GM23338 (cell line): ENCODE results near the gene GLDC. TPM values are rescaled to one million over a fixed set of nuclear protein-coding genes. Genes with fewer than 3 reads are reported as not detected.

Source experiments
- ATAC-seq: fragments of 200-7000 bp; cut with Tn5 transposase; 3 replicates; pipeline ENCODE4 v1.9.1; 2020
- DNase-seq: peaks from one replicate; pipeline ENCODE4 v3.0.0-alpha.2; 2015; ENCODE audit warnings: low spot score
- H2AFZ ChIP-seq: fragments of 200-600 bp; sonication (generic); 2 replicates; pipeline ENCODE4 v1.8.0; 2016; ENCODE audit warnings: antibody characterized with exemption, mild to moderate bottlenecking, moderate library complexity
- H3F3A ChIP-seq: fragments of 200-600 bp; sonication (generic); replicated peaks from 2 replicates; pipeline ENCODE4 v1.8.0; 2017; ENCODE audit warnings: antibody characterized with exemption, mixed run types, low read depth
- H3K27ac ChIP-seq: fragments of 200-600 bp; sonication (generic); 2 replicates; pipeline ENCODE4 v1.6.1; 2016; ENCODE audit warnings: low read depth
- H3K27me3 ChIP-seq: fragments of 200-600 bp; sonication (generic); 2 replicates; pipeline ENCODE4 v1.8.0; 2016; ENCODE audit warnings: mild to moderate bottlenecking, mixed run types, moderate library complexity; ENCODE audit not compliant: insufficient read depth
- H3K36me3 ChIP-seq: fragments of 200-600 bp; sonication (generic); 2 replicates; pipeline ENCODE4 v1.8.0; 2016; ENCODE audit warnings: mild to moderate bottlenecking; ENCODE audit not compliant: insufficient read depth
- H3K4me1 ChIP-seq: fragments of 200-600 bp; sonication (generic); 2 replicates; pipeline ENCODE4 v1.8.0; 2016; ENCODE audit warnings: mild to moderate bottlenecking, moderate library complexity; ENCODE audit not compliant: insufficient read depth
- H3K4me2 ChIP-seq: fragments of 200-600 bp; sonication (generic); 2 replicates; pipeline ENCODE4 v1.7.1; 2017; ENCODE audit warnings: mixed run types
- H3K4me3 ChIP-seq: fragments of 200-600 bp; sonication (generic); 2 replicates; pipeline ENCODE4 v1.6.1; 2016; ENCODE audit warnings: mixed run types
- H3K79me2 ChIP-seq: fragments of 200-600 bp; sonication (generic); replicated peaks from 2 replicates; pipeline ENCODE4 v1.8.0; 2017; ENCODE audit warnings: mild to moderate bottlenecking; ENCODE audit not compliant: insufficient read depth
- H3K9me2 ChIP-seq: fragments of 200-600 bp; sonication (generic); 2 replicates; pipeline ENCODE4 v1.8.0; 2017; ENCODE audit not compliant: insufficient read depth
- H4K20me1 ChIP-seq: fragments of 200-600 bp; sonication (generic); replicated peaks from 2 replicates; pipeline ENCODE4 v1.8.0; 2017; ENCODE audit warnings: mild to moderate bottlenecking; ENCODE audit not compliant: insufficient read depth
- H3K27ac Mint-ChIP-seq: 2 replicates; pipeline ENCODE4 v1.8.0; 2020; ENCODE audit warnings: inconsistent platforms, mild to moderate bottlenecking, moderate library complexity, mixed read lengths
- H3K27me3 Mint-ChIP-seq: 3 replicates; pipeline ENCODE4 v1.8.0; 2022; ENCODE audit warnings: low read depth, mild to moderate bottlenecking, moderate library complexity, mixed read lengths, inconsistent platforms; ENCODE audit not compliant: insufficient read depth, poor library complexity
- H3K36me3 Mint-ChIP-seq: 3 replicates; pipeline ENCODE4 v1.8.0; 2021; ENCODE audit warnings: low read depth, mild to moderate bottlenecking, inconsistent platforms, moderate library complexity, mixed read lengths
- H3K4me1 Mint-ChIP-seq: 3 replicates; pipeline ENCODE4 v1.8.0; 2020; ENCODE audit warnings: mild to moderate bottlenecking, inconsistent platforms, mixed read lengths
- H3K4me3 Mint-ChIP-seq: 3 replicates; pipeline ENCODE4 v1.8.0; 2021; ENCODE audit warnings: moderate library complexity, mild to moderate bottlenecking, inconsistent platforms, mixed read lengths
- H3K9me3 Mint-ChIP-seq: 3 replicates; pipeline ENCODE4 v1.8.0; 2020; ENCODE audit warnings: moderate library complexity, mild to moderate bottlenecking, inconsistent platforms, mixed read lengths
- CREB1 ChIP-seq: fragments of 250-450 bp; sonication (Bioruptor Pico); IDR thresholded peaks from 2 replicates; pipeline ENCODE4 v1.5.0; 2020; ENCODE audit warnings: low read depth, mild to moderate bottlenecking, moderate library complexity
- CTCF ChIP-seq, 2 experiments: fragments of 200-600 bp in 1 of 2; sonication (generic) in 1 of 2; conservative IDR thresholded peaks; 2 replicates each; pipeline versions ENCODE4 v1.5.1 to v1.6.1; 2016 to 2017; ENCODE audit warnings: antibody characterized with exemption in 2 of 2, low read depth in 2 of 2, mild to moderate bottlenecking in 2 of 2, moderate library complexity in 1 of 2
- ETS1 ChIP-seq: IDR thresholded peaks from 2 replicates; pipeline ENCODE4 v1.6.1; 2016; ENCODE audit warnings: antibody characterized with exemption
- EZH2 ChIP-seq: fragments of 200-600 bp; sonication (generic); IDR thresholded peaks from one replicate; pipeline ENCODE4 v1.8.0; 2017; ENCODE audit warnings: antibody characterized with exemption, mild to moderate bottlenecking, low read depth; ENCODE audit not compliant: unreplicated experiment
- JUNB ChIP-seq: IDR thresholded peaks from one replicate; pipeline ENCODE4 v1.6.1; 2016; ENCODE audit warnings: antibody characterized with exemption; ENCODE audit not compliant: unreplicated experiment
- NANOG ChIP-seq: IDR thresholded peaks from 2 replicates; pipeline ENCODE4 v1.6.1; 2016; ENCODE audit warnings: antibody characterized with exemption, borderline replicate concordance
- POLR2AphosphoS5 ChIP-seq: IDR thresholded peaks from 2 replicates; pipeline ENCODE4 v1.6.1; 2016; ENCODE audit warnings: antibody characterized with exemption, low read depth
- REST ChIP-seq: IDR thresholded peaks from one replicate; pipeline ENCODE4 v1.6.1; 2018; ENCODE audit warnings: antibody characterized with exemption; ENCODE audit not compliant: unreplicated experiment
- ZNF114 ChIP-seq: fragments of 250-450 bp; sonication (Bioruptor Pico); IDR thresholded peaks from 2 replicates; pipeline ENCODE4 v1.5.0; 2020; ENCODE audit warnings: mild to moderate bottlenecking, moderate library complexity
- ZNF331 ChIP-seq: fragments of 250-450 bp; sonication (Bioruptor Pico); IDR thresholded peaks from 2 replicates; pipeline ENCODE4 v1.5.0; 2020; ENCODE audit warnings: low read depth, mild to moderate bottlenecking, moderate library complexity
- ZNF462 ChIP-seq: fragments of 250-450 bp; sonication (Bioruptor Pico); IDR thresholded peaks from 2 replicates; pipeline ENCODE4 v1.5.0; 2020; ENCODE audit warnings: mild to moderate bottlenecking, moderate library complexity
- polyA plus RNA-seq: library from polyadenylated mRNA; unstranded; fragments of >200 nt; fragmentation: Nextera tagmentation; extraction: Ambion mirVana; gene quantifications from 2 replicates; pipeline ENCODE4 v1.2.1, GENCODE V29; 2016
- total RNA-seq: library from RNA; depleted of rRNA; stranded (reverse); fragments of >200 nt; shearing (Covaris generic); gene quantifications from 2 replicates; pipeline ENCODE4 v1.2.3, GENCODE V29; 2014

GLDC gene
- total and polyA plus RNA-seq, 2 experiments from 2014 or later, result 63.5 to 139 TPM

- Histone ChIP-seq H3K4me2 (no peak overlapping the region), H2AFZ (no peak overlapping the region), H3F3A (no peaks in the 10 kb centered on the region), H3K36me3 (peaks cover 26% of the 10 kb centered on the region; the same call in 1 of the 2 replicates), H4K20me1 (no peaks in the 10 kb centered on the region), H3K4me3 (no peak overlapping the region), H3K9me2 (no peaks in the 10 kb centered on the region), H3K79me2 (no peaks in the 10 kb centered on the region), H3K4me1 (no peaks in the 10 kb centered on the region), H3K27ac (no peak overlapping the region), H3K27me3 (no peaks in the 10 kb centered on the region)
- Mint-ChIP-seq H3K27ac (no peak overlapping the region), H3K36me3 (peaks cover 43% of the 10 kb centered on the region), H3K4me3 (no peak overlapping the region), H3K27me3 (no peaks in the 10 kb centered on the region), H3K4me1 (no peaks in the 10 kb centered on the region), H3K9me3 (no peaks in the 10 kb centered on the region)
- no peak for ATAC-seq
- TF ChIP-seq CREB1 (CRISPR knock-in tag) (no peak), ETS1 (no peak), POLR2AphosphoS5 (no peak), ZNF331 (CRISPR knock-in tag) (no peak), EZH2 (no peak), CTCF (conservative IDR thresholded peaks at IDR 0.05; ENCODE audit: low read depth in 2 of 2) (no peak), JUNB (no peak), NANOG (no peak), ZNF462 (CRISPR knock-in tag) (no peak), ZNF114 (no peak), REST (no peak)
- DNase-seq, result no peak
These were observed 109.9 kb downstream of the GLDC start for GRCh38 chr9:6535594-6535993.
